Measurements from ENCODE around the gene FERMT1.
A peak's percentile ranks its signal among the peaks of the same experiment; 100 is the strongest.

The FERMT1 gene

GRCh38 chr20:6122873-6123648, at the start of gene FERMT1:
Gene FERMT1 (minus strand): TSS chr20:6123030. CDS start chr20:6119554, 3,476 bp downstream.
- DNase-seq (ENCODE audit: extremely low spot score, insufficient read length, low read depth) (no peak), FAIRE-seq (no peak)

- no peak for FAIRE-seq
- no peak for DNase-seq (ENCODE audit: extremely low spot score, insufficient read length, low read depth)
These were observed 46.4 kb upstream of the FERMT1 start for GRCh38 chr20:6169251-6169650.

- FAIRE-seq (no peak), DNase-seq (ENCODE audit: extremely low spot score, insufficient read length, low read depth) (no peak)
These were observed 45.4 kb upstream of the FERMT1 start for GRCh38 chr20:6168204-6168603.

- no peak for FAIRE-seq
- no peak for DNase-seq (ENCODE audit: extremely low spot score, insufficient read length, low read depth)
These were observed 42.5 kb upstream of the FERMT1 start for GRCh38 chr20:6165346-6165745.

- DNase-seq (ENCODE audit: extremely low spot score, insufficient read length, low read depth) (no peak), FAIRE-seq (no peak)
These were observed 41.9 kb upstream of the FERMT1 start for GRCh38 chr20:6164421-6165341.

- FAIRE-seq (no peak), DNase-seq (ENCODE audit: extremely low spot score, insufficient read length, low read depth) (no peak)
These were observed 37.9 kb upstream of the FERMT1 start for GRCh38 chr20:6160736-6161135.

- FAIRE-seq (peak; percentile 52), DNase-seq (ENCODE audit: extremely low spot score, insufficient read length, low read depth) (no peak)
These were observed 34.5 kb upstream of the FERMT1 start for GRCh38 chr20:6157345-6157744.

- DNase-seq (ENCODE audit: extremely low spot score, insufficient read length, low read depth) (no peak), FAIRE-seq (no peak)
These were observed 29.9 kb upstream of the FERMT1 start for GRCh38 chr20:6152777-6153176.

GRCh38 chr20:6148073-6148472, 25.2 kb upstream of the FERMT1 start:
- FAIRE-seq (no peak), DNase-seq (ENCODE audit: extremely low spot score, insufficient read length, low read depth) (no peak)

- DNase-seq (ENCODE audit: extremely low spot score, insufficient read length, low read depth) (peak; percentile 35), FAIRE-seq (peak; percentile 81)
These were observed 19.6 kb upstream of the FERMT1 start for GRCh38 chr20:6142348-6142993.

GRCh38 chr20:6140947-6141346, 18.1 kb upstream of the FERMT1 start:
- FAIRE-seq (no peak), DNase-seq (ENCODE audit: extremely low spot score, insufficient read length, low read depth) (no peak)

GRCh38 chr20:6135347-6135746, 12.5 kb upstream of the FERMT1 start:
- FAIRE-seq: no peak
- DNase-seq (ENCODE audit: extremely low spot score, insufficient read length, low read depth): no peak

- DNase-seq (ENCODE audit: extremely low spot score, insufficient read length, low read depth) (no peak), FAIRE-seq (no peak)
These were observed 11.8 kb upstream of the FERMT1 start for GRCh38 chr20:6134592-6134991.

GRCh38 chr20:6130045-6130444, 7.2 kb upstream of the FERMT1 start:
- FAIRE-seq (no peak), DNase-seq (ENCODE audit: extremely low spot score, insufficient read length, low read depth) (no peak)

GRCh38 chr20:6127825-6128224, 5.0 kb upstream of the FERMT1 start:
- FAIRE-seq (no peak), DNase-seq (ENCODE audit: extremely low spot score, insufficient read length, low read depth) (no peak)

GRCh38 chr20:6126846-6127245, 4.0 kb upstream of the FERMT1 start:
- FAIRE-seq: no peak
- no peak for DNase-seq (ENCODE audit: extremely low spot score, insufficient read length, low read depth)

- DNase-seq (ENCODE audit: extremely low spot score, insufficient read length, low read depth) (no peak), FAIRE-seq (no peak)
These were observed 802 bp upstream of the FERMT1 start for GRCh38 chr20:6123649-6124014.

GRCh38 chr20:6122111-6122872, 538 bp downstream of the FERMT1 start:
- no peak for DNase-seq (ENCODE audit: extremely low spot score, insufficient read length, low read depth)
- no peak for FAIRE-seq

GRCh38 chr20:6121504-6121903, 1.3 kb downstream of the FERMT1 start:
- FAIRE-seq: no peak
- DNase-seq (ENCODE audit: extremely low spot score, insufficient read length, low read depth): no peak

- FAIRE-seq (no peak), DNase-seq (ENCODE audit: extremely low spot score, insufficient read length, low read depth) (no peak)
These were observed 2.3 kb downstream of the FERMT1 start for GRCh38 chr20:6120491-6120988.

Measured in GM18507 (cell line).